GM12875 (cell line): ENCODE measurements around the gene ARFGAP2.

Source experiments
- H3K4me3 ChIP-seq: one replicate; pipeline ENCODE4 v1.5.1; 2011; ENCODE audit warnings: low read depth, low read length, control low read depth
- CTCF ChIP-seq: IDR thresholded peaks from 2 replicates; pipeline ENCODE4 v1.5.1; 2011; ENCODE audit warnings: low read depth, mild to moderate bottlenecking, control low read depth, inconsistent platforms, low read length, moderate library complexity, borderline replicate concordance; ENCODE audit not compliant: insufficient read depth

Gene ARFGAP2

GRCh38 chr11:47177229-47177845 lies 658 bp upstream of the ARFGAP2 start:
- H3K4me3 ChIP-seq = peak overlapping the region; percentile 91
- peak; percentile 71 for TF ChIP-seq CTCF

- H3K4me3 ChIP-seq = peak overlapping the region; percentile 98
- TF ChIP-seq CTCF = no peak
Measured at GRCh38 chr11:47175746-47176327, 842 bp downstream of the ARFGAP2 start.

GRCh38 chr11:47172740-47173336 lies 3.8 kb downstream of the ARFGAP2 start:
- H3K4me3 ChIP-seq = no peak overlapping the region
- no peak for TF ChIP-seq CTCF

GRCh38 chr11:47171856-47172255 lies 4.8 kb downstream of the ARFGAP2 start:
- H3K4me3 ChIP-seq = no peak overlapping the region
- no peak for TF ChIP-seq CTCF

GRCh38 chr11:47171061-47171838 lies 5.4 kb downstream of the ARFGAP2 start:
- H3K4me3 ChIP-seq = no peak overlapping the region
- TF ChIP-seq CTCF = no peak

GRCh38 chr11:47166368-47166767 lies 10.3 kb downstream of the ARFGAP2 start:
- TF ChIP-seq CTCF = no peak
- no peak overlapping the region for H3K4me3 ChIP-seq
